TTC549 (cell line): ENCODE data around the gene SLC9C2.
A peak's percentile ranks its signal among the peaks of the same experiment; 100 is the strongest.
"Not testable (repeated sequence)": the region's sequence is repeated elsewhere in the genome, so short reads cannot be mapped to it uniquely, and the experiment has no call there.

ENCODE experiments used
- FAIRE-seq: peaks from 2 replicates; lab custom pipeline; 2012; peaks lifted over from hg19 to GRCh38; lab: Jason Lieb, UNC

Gene SLC9C2

DNA sequence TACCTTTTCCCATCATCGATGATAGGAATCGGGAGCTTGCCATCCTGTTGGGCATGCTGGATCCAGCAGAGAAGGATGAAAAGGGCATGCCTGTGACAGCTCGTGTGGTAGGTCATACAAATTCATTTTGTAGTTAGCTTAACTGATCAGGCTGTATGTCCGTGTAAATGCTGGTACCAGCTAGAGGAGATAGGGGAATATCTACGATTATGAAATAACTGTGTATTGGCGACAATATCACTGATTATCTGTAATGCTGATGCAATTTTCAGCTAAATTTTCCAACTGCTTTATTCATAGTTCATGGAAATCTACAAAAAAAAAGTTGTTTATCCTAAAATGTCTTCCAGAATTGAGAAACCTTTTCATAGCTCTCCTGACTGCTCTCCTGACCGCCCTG, 117.5 kb downstream of the SLC9C2 start:
- FAIRE-seq, result no peak

DNA sequence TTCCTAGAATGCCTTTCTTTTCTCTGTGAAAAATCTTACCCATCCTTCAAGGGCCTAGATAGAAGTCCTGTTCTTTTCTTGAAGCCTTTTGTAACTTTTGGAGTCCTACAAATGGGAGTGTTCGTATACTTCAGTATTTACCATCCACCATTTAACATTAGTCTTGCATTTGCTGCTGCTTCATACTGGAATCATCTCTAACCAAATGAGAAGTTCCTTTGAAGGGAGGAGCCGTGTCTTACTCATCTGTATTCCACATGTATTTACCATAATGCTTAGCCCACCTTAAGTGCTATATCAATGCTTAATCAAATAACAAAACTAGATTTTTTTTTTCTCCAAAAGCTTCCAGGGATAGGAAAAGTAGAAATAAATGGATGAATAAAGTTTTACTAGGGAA, 118.6 kb downstream of the SLC9C2 start:
- FAIRE-seq, result peak; percentile 19

DNA sequence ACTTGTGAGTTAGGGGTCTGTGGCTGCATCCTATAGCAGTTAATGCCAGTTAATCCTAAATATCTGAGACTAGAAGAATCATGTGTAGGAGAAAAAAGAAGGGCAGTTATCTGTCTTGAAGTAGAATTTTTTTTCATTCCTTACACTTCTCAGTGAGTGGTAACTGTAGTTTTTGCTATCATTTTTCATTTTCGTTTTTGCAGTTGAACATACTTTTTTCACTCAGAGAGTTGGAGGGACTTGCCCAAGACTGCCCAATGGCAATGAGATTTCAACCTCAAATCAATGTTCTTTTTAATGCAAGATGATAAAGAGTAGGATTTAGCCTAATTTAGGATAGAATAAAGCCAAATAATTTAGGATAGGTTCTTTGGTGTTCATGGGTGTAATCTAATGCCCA, 120.2 kb downstream of the SLC9C2 start:
- FAIRE-seq, result no peak

DNA sequence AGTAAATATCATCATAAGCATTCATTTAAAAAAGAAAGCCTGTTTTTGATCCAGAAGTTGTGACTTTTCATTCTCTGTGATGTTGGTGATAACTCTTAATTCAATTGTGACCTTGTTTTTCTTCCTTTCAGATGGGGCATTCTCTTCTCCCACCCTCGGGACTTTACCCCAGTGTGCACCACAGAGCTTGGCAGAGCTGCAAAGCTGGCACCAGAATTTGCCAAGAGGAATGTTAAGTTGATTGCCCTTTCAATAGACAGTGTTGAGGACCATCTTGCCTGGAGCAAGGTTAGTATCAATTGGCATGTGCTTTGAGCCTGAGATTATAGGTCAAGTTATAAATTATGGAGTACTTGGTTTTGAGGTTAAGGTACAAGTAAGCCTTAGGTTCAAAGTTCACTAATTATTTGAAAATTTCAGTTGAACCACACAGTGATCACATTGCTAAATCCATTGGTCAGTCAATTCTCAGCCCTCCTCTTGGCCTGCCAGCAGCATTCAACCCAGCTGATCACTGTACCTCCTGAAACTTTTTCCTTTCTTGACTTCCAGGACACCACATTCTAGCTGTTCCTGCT, 121.6 kb downstream of the SLC9C2 start:
- FAIRE-seq, result no peak

DNA sequence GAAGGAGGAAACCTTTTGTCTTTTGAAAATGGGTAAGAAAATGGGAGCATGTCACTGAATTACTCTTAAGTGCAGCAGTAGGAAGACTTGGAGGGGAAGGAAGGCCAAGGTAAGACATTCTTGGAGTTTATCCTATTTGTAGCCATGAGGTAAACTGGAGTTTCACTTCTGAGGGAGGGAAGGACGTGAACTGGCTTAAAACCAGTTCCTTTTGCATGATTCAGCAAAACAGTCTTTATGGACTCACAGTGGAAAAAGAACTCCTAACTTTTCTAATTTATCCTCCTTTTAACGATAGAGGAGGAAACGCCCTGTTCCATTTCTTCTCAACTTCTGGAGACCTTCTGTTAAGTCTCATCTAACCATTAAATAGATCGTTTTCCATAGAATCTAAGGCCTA, 123.2 kb downstream of the SLC9C2 start:
- FAIRE-seq, result no peak

DNA sequence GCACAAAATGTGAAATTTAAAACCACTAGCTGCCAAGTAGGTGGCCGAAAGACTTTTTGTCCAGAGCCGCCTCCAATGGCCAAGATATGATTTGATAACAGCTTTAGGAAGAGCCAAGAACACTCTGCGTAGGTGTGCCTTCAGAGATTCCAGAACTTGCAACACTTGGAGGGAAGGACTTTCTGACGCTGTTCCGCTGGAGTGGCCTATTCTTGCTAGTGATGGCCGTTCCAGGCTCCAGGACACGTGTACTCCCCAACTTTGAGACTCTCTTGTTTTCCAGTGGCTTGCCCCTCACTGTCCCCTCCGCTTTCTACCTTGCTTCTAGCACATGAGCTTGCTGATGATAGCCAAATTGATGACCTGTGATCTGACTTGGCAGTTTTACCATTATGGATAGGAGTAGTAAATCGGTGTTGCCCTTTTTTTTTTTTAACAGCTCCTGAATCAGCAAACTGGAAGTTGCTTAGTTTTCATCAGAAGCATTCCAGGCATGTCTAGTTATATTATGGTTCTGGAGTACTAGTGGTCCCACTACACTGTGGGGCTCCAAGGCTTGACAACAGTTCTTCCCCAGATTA, 124.7 kb downstream of the SLC9C2 start:
- FAIRE-seq, result no peak

DNA sequence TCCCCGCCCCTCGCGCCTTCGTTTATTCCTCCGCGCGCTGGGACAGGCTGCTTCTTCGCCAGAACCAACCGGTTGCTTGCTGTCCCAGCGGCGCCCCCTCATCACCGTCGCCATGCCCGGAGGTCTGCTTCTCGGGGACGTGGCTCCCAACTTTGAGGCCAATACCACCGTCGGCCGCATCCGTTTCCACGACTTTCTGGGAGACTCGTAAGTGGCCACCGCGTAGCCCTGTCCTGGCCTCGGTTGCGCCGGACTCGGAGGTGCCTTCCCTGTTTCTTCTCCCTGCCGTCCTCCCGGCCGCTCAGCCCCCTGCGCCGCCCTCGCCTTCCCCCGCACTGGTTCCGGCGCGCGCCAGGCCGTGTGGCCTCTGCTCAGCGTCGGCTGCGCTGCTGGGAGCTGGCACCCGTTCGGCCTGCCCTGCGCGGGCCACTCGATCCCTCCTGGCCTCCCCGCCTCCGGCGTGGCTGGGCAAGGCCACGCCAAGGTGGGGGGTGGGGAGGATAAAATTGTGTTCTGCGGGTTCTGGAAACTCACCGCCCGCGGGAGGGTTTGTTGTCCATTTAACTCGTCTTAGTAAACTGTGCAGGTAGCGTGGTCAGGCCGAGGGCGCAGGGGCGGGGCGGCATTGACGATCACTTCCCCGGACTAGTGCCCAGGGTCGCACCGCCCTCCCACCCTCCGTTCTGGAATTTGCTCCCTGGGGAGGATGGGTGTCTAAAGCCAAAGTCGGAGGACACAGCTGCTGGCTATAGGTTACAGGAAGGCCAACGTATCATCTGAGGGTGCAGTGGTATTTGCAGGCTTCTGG, 125.4 kb downstream of the SLC9C2 start, which contains the start of gene PRDX6:
Gene PRDX6, plus strand, starts transcription at position 50 of the 808 bp plus-strand sequence. Its CDS starts 63 bp downstream, at position 113.
- FAIRE-seq, result no peak

DNA sequence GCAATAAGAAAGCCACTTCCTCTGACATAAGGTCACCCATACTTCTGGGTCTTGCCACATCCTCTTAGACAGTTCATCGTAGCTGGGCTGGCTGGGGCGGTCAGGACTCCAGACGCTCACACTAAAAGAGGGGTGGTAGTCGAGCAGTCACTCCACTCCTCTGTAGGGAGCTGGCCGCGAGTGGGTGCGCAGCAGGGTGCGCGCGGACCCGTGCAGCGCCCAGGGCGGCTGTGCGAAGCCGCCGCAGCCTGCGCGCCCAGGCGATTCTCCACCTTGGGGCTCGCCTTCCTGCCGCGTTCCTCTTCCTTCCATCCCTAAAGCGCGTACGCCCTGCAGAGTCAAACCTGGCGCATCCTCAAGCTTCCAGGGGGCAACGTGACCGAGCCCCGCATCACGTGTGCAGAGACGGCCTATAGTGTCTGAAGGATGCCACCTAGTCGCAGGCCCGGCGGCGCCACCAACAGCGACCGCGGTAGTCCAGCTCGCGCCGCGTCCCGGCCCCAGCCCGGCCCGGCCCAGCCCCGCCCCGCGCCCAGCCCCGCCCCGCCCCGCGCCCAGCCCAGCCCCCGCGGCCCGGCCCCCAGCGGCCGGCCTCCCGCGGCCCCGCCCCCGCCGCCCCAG, 126.1 kb downstream of the SLC9C2 start:
- FAIRE-seq, result no peak

DNA sequence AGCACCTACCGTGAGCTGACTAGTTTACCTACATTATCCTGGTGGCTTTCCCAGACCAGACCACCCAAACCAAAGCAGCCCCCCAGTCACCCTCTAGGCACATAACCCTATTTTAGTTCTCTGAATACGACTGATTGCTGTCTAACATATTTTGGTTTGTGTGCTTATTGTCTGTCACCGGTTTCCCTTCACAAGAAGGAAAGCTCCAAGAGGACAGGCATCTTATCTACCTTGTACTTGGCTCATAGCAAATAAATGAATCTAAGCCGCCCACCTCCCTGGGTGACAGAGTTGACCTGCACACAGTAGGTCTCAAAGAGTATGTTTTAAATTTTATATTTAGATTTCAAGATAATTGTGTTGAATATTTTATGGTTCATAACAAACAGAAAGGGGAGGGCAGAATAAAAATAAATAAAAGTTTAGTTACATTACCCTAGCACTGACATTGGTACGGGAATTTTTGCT, 126.6 kb downstream of the SLC9C2 start:
- FAIRE-seq, result no peak

DNA sequence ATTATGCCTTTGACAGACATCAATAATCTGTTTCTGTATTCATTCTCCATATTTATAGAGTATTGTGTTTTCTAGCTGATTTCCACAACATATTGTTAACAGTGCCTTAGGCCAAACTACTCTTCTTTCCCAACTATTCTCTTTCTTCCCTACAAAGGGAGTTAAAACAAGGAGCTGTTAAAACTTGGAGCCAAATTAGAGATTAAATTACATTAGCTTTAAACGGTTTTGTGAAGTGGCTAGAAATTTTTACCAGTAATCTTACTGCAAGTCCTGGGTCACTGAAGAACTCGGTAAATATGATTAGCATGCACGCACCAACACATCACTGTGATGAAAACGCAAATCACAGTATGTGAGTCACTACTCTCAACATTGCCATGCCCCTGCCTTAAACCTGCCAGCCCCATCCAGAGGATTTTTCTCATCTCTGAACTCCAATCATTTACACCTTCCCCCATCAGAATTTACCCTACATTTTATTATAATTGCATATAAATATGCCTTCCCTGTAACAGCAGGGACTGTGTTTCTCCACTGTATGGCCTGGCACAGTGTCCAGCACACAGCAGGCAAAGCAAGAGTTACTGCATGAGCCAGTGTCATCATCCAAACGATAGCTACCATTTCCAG, 127.2 kb downstream of the SLC9C2 start:
- no peak for FAIRE-seq

DNA sequence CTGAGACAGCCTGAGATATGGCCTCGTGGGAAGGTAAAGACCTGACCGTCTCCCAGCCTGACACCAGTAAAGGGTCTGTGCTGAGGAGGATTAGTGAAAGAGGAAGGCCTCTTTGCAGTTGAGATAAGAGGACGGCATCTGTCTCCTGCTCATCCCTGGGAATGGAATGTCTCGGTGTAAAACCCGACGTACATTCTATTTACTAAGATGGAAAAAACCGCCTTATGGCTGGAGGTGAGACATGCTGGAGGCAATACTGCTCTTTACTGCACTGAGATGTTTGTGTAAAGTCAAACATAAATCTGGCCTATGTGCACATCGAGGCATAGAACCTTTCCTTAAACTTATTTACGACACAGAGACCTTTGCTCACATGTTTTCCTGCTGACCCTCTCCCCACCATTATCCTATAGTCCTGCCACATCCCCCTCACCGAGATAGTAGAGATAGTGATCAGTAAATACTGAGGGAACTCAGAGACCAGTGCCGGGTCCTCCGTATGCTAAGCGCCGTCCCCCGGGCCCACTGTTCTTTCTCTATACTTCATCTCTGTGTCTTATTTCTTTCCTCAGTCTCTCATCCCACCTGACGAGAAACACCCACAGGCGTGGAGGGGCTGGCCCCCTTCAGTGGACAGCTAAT, 128.0 kb downstream of the SLC9C2 start:
- not testable (repeated sequence) for FAIRE-seq

DNA sequence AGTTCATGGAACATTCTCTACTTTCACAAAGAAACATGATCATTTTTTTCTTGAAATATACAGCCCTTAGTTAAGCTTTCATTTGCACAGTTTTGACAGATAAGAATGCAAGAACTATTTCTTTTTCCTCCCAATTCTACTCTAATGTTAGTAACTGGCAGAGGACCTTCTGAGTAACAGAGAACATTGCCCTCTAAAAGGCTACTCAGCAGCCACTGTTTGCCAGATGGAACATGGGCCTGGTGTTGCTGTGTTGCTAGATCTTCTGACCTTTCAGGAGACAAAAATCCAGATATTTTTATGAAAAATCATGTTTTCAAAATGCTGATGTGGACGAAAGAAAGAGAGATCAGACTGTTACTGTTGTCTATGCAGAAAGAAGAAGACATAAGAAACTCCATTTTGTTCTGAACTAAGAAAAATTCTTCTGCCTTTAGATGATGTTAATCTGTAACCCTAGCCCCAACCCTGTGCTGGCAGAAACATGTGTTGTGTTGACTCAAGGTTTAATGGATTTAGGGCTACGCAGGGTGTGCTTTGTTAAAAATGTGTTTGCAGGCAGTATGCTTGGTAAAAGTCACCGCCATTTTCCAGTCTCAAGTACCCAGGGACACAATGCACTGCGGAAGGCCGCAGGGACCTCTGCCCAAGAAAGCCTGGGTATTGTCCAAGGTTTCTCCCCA, 128.6 kb downstream of the SLC9C2 start:
- no peak for FAIRE-seq

DNA sequence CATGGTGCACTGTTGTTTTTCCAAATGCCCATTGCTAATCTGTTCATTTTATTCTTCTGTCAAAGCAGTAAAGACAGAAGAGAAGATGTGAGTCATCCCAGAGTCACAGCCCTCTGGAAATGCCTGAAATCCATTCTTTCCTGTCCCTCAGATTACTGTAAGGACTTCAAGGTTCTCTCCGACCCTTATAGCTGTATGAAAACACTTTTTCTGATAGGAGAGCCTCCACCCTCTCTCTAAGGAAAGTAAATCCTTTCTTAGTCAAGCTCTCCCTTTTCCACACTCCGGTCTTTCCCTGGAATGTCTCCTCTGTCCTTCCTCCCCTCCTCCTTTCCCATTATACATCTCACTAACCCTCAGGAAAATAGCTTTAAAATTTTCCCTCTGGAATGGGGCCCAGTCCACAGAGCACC, 129.3 kb downstream of the SLC9C2 start:
- FAIRE-seq, result no peak

DNA sequence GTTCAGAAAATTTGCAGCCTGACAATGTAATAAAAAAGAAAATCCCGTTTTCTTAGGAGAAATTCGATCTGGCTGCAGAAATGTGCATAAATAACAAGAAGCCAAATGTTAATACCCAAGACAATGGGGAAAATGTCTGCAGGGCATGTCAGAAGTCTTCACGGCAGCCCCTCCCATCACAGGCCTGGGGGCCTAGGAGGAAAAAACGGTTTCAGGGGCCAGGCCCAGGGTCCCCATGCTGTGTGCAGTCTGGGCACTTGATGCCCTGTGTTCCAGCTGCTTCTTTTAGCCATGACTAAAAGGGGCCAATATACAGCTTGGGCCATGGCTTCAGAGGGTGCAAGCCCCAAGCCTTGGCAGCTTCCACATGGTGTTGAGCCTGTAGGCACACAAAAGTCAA, 132.3 kb downstream of the SLC9C2 start:
- FAIRE-seq, result no peak

DNA sequence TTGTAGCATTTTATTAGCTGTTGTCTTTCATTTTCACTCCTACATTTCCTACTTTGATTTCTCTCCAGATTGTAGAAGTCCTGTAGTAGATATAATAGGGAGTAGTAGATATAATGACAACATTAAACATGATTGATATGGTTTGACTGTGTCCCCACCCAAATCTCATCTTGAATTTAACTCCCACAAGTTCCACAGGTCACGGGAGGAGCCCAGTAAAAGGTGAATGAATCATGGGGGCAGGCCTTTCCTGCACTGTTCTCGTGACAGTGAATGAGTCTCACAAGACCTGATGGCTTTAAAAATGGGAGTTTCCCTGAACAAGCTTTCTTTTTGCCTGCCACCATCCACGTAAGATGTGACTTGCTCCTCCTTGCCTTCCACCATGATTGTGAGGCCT, 133.2 kb downstream of the SLC9C2 start:
- FAIRE-seq, result no peak

DNA sequence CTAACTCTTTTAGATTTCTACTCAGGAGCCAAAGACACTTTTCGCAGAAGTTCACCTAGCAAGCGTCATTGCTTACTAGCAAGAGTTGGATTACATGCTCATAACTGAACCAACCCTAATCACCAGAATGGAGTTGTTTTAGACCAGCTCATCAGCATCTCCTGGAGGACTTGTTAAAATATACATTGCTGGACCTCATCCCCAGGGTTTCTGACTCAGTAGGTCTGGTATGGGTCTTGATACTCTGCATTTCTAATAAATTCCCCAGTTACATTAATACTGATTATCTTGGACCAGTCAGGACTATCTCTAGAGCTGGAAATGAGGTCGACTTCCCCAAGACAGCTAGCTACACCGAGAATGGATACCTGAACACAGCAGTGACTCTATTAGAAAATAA, 135.4 kb downstream of the SLC9C2 start:
- FAIRE-seq, result no peak

DNA sequence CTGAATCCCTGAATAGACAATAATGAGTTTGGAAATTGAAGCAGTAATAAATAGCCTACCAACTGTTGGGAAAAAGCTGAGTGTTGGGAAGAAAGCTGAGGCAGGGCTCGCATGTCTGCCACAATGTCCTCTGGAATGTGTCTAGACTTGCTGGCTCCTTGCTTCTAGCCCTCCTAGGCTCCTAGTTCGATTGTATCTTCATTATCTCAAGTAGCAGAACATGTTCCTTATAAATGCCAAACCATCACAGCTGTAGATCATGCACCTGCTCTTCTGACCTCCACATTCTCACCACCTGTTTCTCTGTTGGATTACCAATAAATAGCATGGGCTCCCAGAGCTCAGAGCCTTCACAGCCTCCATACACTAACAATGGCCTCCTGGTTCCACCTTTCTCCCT, 138.7 kb downstream of the SLC9C2 start:
- FAIRE-seq, result not testable (repeated sequence)

DNA sequence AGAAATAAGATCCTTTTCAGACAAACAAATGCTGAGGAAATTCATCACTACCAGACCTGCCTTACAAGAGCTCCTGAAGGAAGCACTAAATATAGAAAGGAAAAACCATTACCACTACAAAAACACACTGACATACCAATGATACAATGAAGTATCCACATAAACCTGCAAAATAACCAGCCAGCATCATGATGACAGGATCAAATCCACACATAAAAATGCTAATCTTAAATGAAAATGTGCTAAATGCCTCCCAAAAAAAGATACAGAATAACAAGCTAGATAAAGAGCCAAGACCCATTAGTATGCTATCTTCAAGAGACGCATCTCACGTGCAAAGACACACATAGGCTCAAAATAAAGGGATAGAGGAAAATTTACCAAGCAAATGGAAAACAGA, 140.2 kb downstream of the SLC9C2 start:
- not testable (repeated sequence) for FAIRE-seq

DNA sequence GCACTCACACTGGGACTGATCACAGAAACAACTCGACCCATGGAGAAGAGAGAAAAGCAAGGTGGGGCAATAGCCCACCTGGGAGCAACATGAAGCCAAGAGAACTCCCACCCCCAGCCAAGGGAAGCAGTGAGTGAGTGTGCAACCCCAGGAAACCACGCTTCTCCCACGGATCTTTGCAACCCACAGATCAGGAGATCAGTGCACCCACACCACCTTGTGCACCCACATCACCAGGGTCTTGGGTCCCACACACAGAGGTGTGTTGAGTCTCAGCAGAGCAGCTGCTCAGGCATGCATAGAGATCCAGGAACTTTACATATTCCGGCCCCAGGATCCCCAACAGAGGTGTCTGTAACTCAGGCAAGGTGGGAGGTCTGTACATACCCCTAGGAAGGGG, 143.0 kb downstream of the SLC9C2 start:
- no peak for FAIRE-seq

DNA sequence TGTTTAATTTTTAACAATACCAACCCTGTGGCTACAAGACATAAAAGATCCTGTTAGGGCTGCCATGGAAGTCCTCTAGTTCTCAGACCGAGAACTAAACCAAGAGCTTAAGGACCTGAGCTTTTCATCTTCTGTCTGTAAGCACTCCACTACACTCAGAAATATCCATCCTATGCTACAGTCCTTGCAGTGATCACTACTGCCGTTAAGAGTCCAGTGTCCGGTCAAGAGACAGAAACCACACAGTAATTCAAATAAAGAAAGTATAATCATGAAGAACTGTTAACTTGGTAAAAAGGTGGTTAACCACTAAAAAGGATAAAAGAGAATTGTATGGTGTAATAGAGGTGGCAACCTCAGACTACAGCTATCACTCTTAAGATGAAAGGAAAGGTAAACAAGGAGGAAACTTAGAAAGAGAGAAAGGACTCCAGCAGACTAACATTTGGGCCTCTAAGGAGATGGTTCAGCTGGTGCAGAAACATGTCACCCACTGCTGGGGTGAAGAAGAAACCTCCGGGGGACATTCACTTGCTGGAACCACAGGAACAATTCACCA, 147.8 kb downstream of the SLC9C2 start:
- FAIRE-seq, result no peak

DNA sequence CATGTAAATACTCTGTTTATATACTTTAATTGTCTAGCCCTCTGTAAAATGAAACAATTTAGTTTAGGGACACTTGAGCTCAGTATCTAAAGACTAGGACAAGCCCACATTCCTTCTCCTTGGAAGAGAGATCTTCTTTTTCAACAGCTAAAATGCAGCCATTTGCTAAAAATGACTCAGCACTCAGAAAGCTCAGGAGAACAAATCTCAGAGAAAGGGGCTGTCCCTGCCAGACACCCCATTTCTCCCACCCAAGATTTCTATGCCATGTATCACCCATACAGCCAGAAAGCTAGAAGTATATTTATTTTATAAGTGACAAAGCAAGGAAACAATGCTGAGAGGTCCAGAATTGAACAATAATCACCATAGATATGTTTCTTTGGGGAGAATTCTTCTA, 148.9 kb downstream of the SLC9C2 start:
- no peak for FAIRE-seq
